SH-SY5Y (cell line): ENCODE measurements around the gene HIVEP1.

Experiments
- GATA2 ChIP-seq: IDR thresholded peaks from 2 replicates; pipeline ENCODE4 v1.6.1; 2011; ENCODE audit warnings: mild to moderate bottlenecking, low read depth, low read length
- GATA3 ChIP-seq: IDR thresholded peaks from 2 replicates; pipeline ENCODE4 v1.6.1; 2011; ENCODE audit warnings: low read depth, mild to moderate bottlenecking, low read length, moderate library complexity

GRCh38 chr6:12084681-12085080, 72.6 kb downstream of the HIVEP1 start:
- TF ChIP-seq GATA2 (no peak), GATA3 (no peak)
